ENCODE measurements around the gene HIP1.

DNA sequence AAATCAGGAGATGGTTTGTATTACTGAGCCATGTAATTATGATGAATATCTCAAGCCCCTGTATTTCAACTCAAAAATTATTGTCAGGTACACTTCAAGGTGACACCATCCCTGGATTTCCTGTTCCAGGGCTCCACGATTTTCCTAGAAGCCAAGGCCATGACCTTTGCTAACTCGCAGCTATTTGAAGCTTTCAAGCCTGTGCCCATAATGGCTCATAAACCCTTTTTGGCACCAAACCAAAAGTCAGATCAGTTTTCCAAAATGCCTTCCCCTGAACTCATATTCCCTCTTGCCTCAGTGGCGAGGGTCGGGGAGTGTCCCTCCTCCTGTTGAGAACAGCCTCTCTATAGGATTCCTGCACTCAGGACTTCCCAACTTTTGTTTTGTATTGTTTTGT, 70.8 kb downstream of the HIP1 start:
- TF ChIP-seq, protein P1, sequence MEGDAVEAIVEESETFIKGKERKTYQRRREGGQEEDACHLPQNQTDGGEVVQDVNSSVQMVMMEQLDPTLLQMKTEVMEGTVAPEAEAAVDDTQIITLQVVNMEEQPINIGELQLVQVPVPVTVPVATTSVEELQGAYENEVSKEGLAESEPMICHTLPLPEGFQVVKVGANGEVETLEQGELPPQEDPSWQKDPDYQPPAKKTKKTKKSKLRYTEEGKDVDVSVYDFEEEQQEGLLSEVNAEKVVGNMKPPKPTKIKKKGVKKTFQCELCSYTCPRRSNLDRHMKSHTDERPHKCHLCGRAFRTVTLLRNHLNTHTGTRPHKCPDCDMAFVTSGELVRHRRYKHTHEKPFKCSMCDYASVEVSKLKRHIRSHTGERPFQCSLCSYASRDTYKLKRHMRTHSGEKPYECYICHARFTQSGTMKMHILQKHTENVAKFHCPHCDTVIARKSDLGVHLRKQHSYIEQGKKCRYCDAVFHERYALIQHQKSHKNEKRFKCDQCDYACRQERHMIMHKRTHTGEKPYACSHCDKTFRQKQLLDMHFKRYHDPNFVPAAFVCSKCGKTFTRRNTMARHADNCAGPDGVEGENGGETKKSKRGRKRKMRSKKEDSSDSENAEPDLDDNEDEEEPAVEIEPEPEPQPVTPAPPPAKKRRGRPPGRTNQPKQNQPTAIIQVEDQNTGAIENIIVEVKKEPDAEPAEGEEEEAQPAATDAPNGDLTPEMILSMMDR (IDR thresholded peaks at IDR 0.05): no peak
- no peak for TF ChIP-seq POLR2A (IDR thresholded peaks at IDR 0.05)

Data from esophagus squamous epithelium (tissue), 4 donors.